HL-60 (cell line): ENCODE data around the gene SDHA.

Experiments
- DNase-seq, 2 experiments: peaks; one replicate each; pipeline ENCODE4 v3.0.0-alpha.2; 2010 to 2020; ENCODE audit warnings: low read depth in 1 of 2, low spot score in 1 of 2
- H3K27ac ChIP-seq: fragments of 250-450 bp; sonication (Bioruptor Pico); replicated peaks from 2 replicates; pipeline ENCODE4 v1.5.1; 2020; ENCODE audit warnings: mild to moderate bottlenecking, moderate library complexity
- H3K27me3 ChIP-seq: fragments of 250-450 bp; sonication (Bioruptor Pico); 2 replicates; pipeline ENCODE4 v1.5.1; 2021; ENCODE audit warnings: mild to moderate bottlenecking, moderate library complexity; ENCODE audit not compliant: insufficient read depth, poor library complexity, severe bottlenecking
- H3K4me3 ChIP-seq: replicated peaks from 2 replicates; pipeline ENCODE4 v1.5.1; 2011; ENCODE audit warnings: mild to moderate bottlenecking, control low read depth, low read length; ENCODE audit not compliant: insufficient read depth
- CTCF ChIP-seq: IDR thresholded peaks from one replicate; pipeline ENCODE4 v1.5.1; 2011; ENCODE audit warnings: low read length, control low read depth, inconsistent platforms; ENCODE audit not compliant: insufficient read depth
- GABPA ChIP-seq: IDR thresholded peaks from 2 replicates; pipeline ENCODE4 v1.6.1; 2012; ENCODE audit warnings: low read depth
- POLR2AphosphoS5 ChIP-seq: IDR thresholded peaks from 2 replicates; pipeline ENCODE4 v1.6.1; 2012; ENCODE audit warnings: low read depth
- REST ChIP-seq: IDR thresholded peaks from 2 replicates; pipeline ENCODE4 v1.6.1; 2012; ENCODE audit warnings: low read depth; ENCODE audit not compliant: insufficient replicate concordance
- SPI1 ChIP-seq: IDR thresholded peaks from 2 replicates; pipeline ENCODE4 v1.6.1; 2012; ENCODE audit warnings: low read depth, mild to moderate bottlenecking, borderline replicate concordance

The SDHA gene

GRCh38 chr5:191036-191948 lies 26.8 kb upstream of the SDHA start, which contains the start of gene LRRC14B:
Gene LRRC14B (plus strand): TSS chr5:191495. CDS start chr5:191539, 44 bp downstream.
- H3K27ac ChIP-seq: no peak within 1 kb of the TSS
- DNase-seq: peak; percentile 25 to 26
- H3K4me3 ChIP-seq: no peak within 1 kb of the TSS
- TF ChIP-seq GABPA (no peak), POLR2AphosphoS5 (peak; percentile 18; the same call in 1 of the 2 replicates)
- H3K27me3 ChIP-seq: no peaks in the 10 kb centered on the region

- TF ChIP-seq POLR2AphosphoS5 (no peak), GABPA (no peak), SPI1 (no peak)
- Histone ChIP-seq H3K27me3 (no peaks in the 10 kb centered on the region), H3K27ac (no peak overlapping the region), H3K4me3 (no peak overlapping the region)
- DNase-seq: no peak
These were observed 26.0 kb upstream of the SDHA start for GRCh38 chr5:191949-192690.

- no peak overlapping the region for H3K4me3 ChIP-seq
- no peak overlapping the region for H3K27ac ChIP-seq
- no peak for DNase-seq
- TF ChIP-seq GABPA: no peak
- TF ChIP-seq CTCF: no peak
- TF ChIP-seq REST: no peak
- no peak for TF ChIP-seq SPI1
- no peak for TF ChIP-seq POLR2AphosphoS5
- no peaks in the 10 kb centered on the region for H3K27me3 ChIP-seq
These were observed 25.5 kb upstream of the SDHA start for GRCh38 chr5:192691-192969.

GRCh38 chr5:192970-193831 lies 24.9 kb upstream of the SDHA start:
- H3K4me3 ChIP-seq: no peak overlapping the region
- TF ChIP-seq POLR2AphosphoS5 (no peak), GABPA (no peak), SPI1 (no peak), REST (no peak), CTCF (no peak)
- no peaks in the 10 kb centered on the region for H3K27me3 ChIP-seq
- DNase-seq: no peak
- H3K27ac ChIP-seq: no peak overlapping the region
